T-helper 1 cell treated with Interleukin-12 subunit alpha and Interleukin-12 subunit beta and Interleukin-4 antibody, amounts not matched to agents 30 μg/mL and 1 μg/mL, for 36 hours (primary cell): ENCODE data around the gene FBLN2.
A peak's percentile ranks its signal among the peaks of the same experiment; 100 is the strongest.

Source experiments
- H3K27ac Mint-ChIP-seq: one replicate; pipeline ENCODE4 v1.8.0; 2021; ENCODE audit warnings: mild to moderate bottlenecking, mixed read lengths
- H3K27me3 Mint-ChIP-seq: one replicate; pipeline ENCODE4 v1.8.0; 2021; ENCODE audit warnings: low read depth, mixed read lengths
- H3K36me3 Mint-ChIP-seq: one replicate; pipeline ENCODE4 v1.8.0; 2021; ENCODE audit warnings: low read depth, mixed read lengths
- H3K4me1 Mint-ChIP-seq: one replicate; pipeline ENCODE4 v1.8.0; 2021; ENCODE audit warnings: low read depth, mixed read lengths
- H3K4me3 Mint-ChIP-seq: one replicate; pipeline ENCODE4 v1.8.0; 2021; ENCODE audit warnings: mild to moderate bottlenecking, moderate library complexity, mixed read lengths
- H3K9me3 Mint-ChIP-seq: one replicate; pipeline ENCODE4 v1.8.0; 2021; ENCODE audit warnings: mixed read lengths

FBLN2 gene

DNA sequence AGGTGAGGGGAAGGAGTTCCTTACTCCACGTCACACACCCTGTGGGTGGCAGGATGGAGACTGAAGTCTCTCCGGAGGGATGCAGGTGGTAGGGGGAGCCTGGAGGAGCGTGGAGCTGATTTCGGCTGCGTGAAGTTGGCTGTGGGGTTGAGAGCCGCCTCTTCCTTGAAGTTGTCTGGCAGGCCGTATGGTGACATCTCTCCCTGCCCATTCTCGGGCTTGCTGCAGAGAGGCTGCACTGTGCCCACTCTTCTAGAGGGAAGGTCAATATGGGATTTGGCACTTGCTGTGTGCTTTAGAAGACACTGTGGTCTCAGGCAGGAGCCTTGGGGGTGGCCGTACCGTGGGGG, 13.4 kb upstream of the FBLN2 start:
- Mint-ChIP-seq H3K27me3 (peaks cover 11% of the 10 kb centered on the region), H3K4me3 (no peak overlapping the region), H3K27ac (no peak overlapping the region), H3K4me1 (peaks cover 4% of the 10 kb centered on the region), H3K36me3 (no peaks in the 10 kb centered on the region), H3K9me3 (peaks cover 3% of the 10 kb centered on the region)

DNA sequence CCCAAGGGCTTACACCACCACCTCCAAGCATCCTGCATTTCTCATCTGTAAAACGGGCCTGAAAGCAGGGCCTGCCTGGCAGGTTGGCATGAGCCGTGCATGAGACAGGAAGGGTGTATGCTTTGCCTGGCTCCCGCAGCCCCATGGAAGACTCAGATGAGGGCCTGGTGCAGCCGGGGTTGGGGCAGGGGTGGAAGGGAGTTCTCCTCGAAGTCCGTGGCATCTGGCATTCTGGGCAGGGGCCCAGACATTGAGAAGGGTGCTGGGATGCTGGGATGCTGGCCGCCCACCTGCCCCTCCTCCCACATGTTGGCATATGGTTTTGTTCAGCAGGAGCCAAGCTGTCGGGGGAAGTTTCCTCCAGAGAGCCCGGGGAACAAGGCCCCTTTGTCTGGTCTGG, 13.0 kb upstream of the FBLN2 start:
- peaks cover 5% of the 10 kb centered on the region for H3K4me1 Mint-ChIP-seq
- no peak overlapping the region for H3K27ac Mint-ChIP-seq
- H3K27me3 Mint-ChIP-seq: peaks cover 14% of the 10 kb centered on the region
- H3K36me3 Mint-ChIP-seq: peaks cover 2% of the 10 kb centered on the region
- H3K9me3 Mint-ChIP-seq: peaks cover 5% of the 10 kb centered on the region
- no peak overlapping the region for H3K4me3 Mint-ChIP-seq

DNA sequence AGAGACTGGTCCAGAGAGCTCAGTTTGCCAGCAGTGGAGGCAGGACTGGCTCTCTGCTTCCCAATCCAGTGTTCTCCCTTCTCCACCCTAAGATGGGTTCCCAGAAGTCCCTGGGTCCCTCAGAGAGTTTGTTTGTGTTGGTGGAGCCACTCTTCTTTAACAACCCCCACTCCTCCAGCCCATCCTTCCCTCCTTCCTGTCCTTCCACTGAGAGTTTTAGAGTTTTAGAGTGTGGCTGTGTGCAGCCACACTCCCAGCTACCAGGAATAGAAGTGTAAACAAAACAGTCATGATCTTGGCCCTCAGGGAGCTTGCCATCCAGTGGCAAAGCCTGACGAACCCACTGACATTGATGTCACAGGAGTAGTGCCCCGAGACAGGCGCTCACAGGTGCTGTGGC, 12.5 kb upstream of the FBLN2 start:
- peaks cover 3% of the 10 kb centered on the region for H3K36me3 Mint-ChIP-seq
- H3K9me3 Mint-ChIP-seq: peaks cover 10% of the 10 kb centered on the region
- peaks cover 19% of the 10 kb centered on the region for H3K27me3 Mint-ChIP-seq
- H3K4me3 Mint-ChIP-seq: no peak overlapping the region
- no peak overlapping the region for H3K27ac Mint-ChIP-seq
- peaks cover 6% of the 10 kb centered on the region for H3K4me1 Mint-ChIP-seq

DNA sequence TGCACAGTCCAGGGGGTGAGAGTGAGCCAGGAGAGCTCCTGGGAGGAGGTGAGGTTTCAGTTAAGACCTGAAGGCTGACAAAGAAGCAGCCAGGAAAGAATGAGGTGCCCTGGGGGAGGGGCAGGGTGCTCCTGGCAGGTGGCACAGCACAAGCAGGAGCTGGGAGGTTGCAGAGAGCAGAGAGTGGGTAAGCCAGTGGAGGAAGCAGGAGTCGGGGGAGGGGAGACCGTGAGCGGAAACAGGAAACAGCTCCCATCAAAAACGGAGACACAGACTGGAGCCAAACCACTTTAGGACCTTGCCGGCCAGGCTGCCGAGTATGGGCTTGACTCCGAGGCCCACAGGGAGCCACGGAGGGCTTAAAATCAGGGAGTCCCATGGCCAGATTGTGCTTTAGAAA, 12.1 kb upstream of the FBLN2 start:
- H3K4me1 Mint-ChIP-seq: peaks cover 6% of the 10 kb centered on the region
- peaks cover 10% of the 10 kb centered on the region for H3K9me3 Mint-ChIP-seq
- no peak overlapping the region for H3K4me3 Mint-ChIP-seq
- peaks cover 3% of the 10 kb centered on the region for H3K36me3 Mint-ChIP-seq
- H3K27ac Mint-ChIP-seq: no peak overlapping the region
- peaks cover 21% of the 10 kb centered on the region for H3K27me3 Mint-ChIP-seq

DNA sequence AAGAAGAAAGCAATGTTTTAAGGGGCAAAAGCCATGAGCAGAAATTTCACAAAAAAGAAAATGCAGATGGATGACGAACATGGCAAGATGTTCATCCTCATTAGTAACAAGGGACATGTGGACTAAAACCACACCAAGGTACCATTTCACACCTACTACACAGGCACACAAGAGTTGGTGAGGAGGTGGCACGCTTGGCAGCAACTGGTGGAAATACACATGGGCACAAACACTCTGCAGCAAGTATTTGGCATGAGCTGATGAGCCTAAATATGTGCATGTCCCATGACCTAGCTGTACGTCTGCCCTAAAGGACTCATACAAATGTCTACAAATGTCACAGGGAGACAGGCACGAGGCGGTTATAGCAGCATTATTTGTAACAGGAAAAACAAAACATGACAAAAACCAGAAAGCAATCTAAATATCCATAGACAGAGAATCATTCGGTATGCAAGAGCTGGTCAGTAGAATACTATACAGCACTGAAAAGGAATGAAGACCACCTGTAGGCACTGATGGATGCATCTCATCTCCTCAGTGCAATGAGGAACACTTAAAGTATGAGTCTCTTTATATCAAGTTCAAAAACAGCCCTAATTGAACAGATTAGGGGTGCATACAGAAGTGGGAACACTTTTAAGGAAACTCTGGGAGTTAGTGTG, 11.5 kb upstream of the FBLN2 start:
- Mint-ChIP-seq H3K27me3 (peaks cover 25% of the 10 kb centered on the region), H3K27ac (no peak overlapping the region), H3K4me3 (no peak overlapping the region), H3K4me1 (peaks cover 6% of the 10 kb centered on the region), H3K36me3 (peaks cover 3% of the 10 kb centered on the region), H3K9me3 (peaks cover 14% of the 10 kb centered on the region)

DNA sequence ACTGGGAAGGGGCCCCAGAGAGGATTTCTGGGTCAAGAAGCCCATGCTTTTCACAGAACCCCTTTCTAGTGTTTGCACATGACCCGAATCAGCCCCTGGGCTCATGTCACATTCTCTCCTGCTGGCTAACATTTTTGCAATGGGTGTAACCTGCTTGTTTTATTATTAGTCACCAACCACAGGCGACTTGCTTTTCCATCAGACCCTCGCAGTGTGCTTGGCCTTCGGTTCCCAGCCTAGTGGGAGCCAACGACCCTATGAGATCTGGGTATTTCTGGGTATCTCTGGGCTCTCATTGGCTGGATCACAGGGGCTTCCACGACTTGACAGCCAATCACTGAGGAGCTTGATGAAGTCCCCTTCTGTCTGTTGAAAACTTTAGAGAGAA, 11.0 kb upstream of the FBLN2 start:
- Mint-ChIP-seq H3K27me3 (peaks cover 26% of the 10 kb centered on the region), H3K36me3 (peaks cover 3% of the 10 kb centered on the region), H3K4me1 (peaks cover 6% of the 10 kb centered on the region), H3K4me3 (no peak overlapping the region), H3K27ac (no peak overlapping the region), H3K9me3 (peaks cover 17% of the 10 kb centered on the region)

DNA sequence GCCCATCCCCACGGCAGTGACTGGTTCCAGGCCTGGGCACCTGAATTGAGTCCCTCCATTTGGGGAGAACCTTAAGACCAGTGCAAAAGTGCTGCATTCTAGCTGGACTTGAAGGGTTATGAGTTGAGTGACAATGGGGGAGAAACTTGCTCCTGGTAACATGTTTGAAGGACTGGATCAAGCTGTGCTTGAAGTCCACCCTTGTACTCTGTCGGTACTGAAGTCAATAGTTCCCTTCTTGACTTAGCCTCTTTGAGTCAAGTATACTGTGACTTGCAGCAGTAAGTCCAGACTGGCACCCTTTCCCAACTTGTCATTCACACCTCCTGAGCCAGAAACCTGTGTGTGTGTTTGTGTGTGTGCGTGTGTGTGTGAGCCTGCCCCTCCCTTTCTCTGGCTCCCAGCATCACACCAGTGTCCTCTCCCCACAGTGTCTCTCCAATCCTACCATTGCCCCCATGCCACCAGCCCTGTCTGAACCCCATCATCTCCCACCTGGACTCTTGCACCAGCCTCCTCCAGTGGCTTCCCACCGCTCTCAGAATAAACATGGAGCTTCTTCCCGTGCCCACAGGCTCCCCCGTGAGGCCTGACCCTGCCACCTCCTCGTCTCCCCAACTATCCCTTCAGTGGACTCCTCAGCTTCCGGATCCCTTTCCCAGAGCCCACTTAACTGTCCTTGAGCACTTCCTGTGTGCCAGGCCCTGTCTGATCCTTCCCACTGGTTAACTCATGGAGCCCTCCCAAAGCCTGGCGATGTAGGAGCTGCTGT, 10.2 kb upstream of the FBLN2 start:
- Mint-ChIP-seq H3K27ac (no peak overlapping the region), H3K4me1 (peaks cover 7% of the 10 kb centered on the region), H3K9me3 (peaks cover 17% of the 10 kb centered on the region), H3K27me3 (peaks cover 24% of the 10 kb centered on the region), H3K4me3 (no peak overlapping the region), H3K36me3 (peaks cover 3% of the 10 kb centered on the region)

DNA sequence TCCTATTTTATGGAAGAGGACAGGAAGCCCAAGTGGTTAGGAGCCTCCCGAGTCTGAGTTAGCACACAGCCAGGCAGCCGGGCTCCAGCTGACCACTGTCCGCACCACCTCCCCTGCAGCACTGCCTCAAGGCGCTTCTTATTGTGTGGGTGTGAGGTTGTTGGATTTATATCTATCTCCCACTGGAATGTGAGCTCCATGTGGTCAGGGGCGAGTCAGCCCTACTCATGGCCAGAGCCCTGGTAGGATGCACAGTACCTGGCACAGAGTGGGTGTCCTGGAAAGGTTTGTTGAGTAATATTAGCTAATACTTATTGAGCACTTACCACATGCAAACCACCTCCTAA, 9.7 kb upstream of the FBLN2 start:
- Mint-ChIP-seq H3K4me3 (no peak overlapping the region), H3K27ac (no peak overlapping the region), H3K9me3 (peaks cover 17% of the 10 kb centered on the region)

DNA sequence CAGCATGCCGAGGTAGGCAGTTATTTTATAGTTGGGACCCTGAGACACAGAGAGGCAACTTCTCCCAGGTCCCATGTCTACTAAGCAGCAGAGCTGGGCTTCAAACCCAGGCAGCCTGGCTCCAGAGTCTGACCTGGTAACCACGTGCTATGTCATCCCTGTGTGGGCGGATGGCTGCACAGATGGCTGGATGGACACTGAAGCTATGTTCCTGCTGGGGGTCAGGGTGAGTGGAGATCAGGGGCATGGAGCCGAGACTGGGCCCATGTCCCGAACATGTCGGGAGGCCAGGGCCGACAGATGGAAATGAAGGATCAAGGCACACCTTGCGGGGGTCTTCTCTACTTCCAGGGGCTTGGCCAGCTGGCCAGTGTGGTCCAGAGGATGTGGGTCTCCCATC, 9.3 kb upstream of the FBLN2 start:
- Mint-ChIP-seq H3K27ac (no peak overlapping the region), H3K4me1 (peaks cover 16% of the 10 kb centered on the region), H3K27me3 (peaks cover 25% of the 10 kb centered on the region), H3K36me3 (peaks cover 3% of the 10 kb centered on the region), H3K9me3 (peaks cover 17% of the 10 kb centered on the region), H3K4me3 (no peak overlapping the region)

More for the DNA sequence above, 9.7 kb upstream of the FBLN2 start:
- H3K36me3 Mint-ChIP-seq: peaks cover 3% of the 10 kb centered on the region
- peaks cover 25% of the 10 kb centered on the region for H3K27me3 Mint-ChIP-seq
- H3K4me1 Mint-ChIP-seq: peaks cover 12% of the 10 kb centered on the region

DNA sequence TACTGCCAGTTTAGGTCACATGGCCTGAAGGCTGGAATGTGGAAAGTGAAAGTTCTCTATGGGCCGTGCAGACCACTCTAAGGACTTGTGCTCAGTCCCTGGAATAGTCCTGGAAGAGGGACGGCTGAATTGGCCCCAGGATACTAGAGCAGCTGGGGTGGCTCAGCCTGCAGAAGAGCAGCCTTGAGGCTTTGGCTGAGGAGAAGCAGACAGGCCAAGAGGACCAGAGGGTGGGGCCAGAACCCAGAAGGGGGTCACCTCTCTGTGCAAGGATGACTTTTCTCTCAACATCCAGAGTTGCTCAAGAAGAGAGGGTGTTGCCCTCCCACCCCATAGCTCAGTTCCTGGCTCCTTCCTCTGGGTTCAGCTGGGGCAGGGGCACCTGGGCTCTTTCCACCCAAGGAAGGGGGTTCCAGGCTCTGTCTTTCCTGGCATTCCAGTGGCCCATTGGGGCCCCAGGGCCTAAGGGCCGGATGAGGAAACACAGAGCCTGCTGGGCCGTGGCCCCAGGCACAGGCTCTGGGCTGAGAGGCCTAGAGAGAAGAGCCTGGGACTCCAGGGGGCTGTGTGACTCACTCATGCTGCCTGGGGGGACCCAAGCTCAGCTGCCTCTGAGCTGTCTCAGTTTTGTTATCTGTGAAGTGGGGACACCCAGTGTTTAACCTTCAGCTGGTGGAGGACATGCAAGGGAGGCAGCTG, 8.5 kb upstream of the FBLN2 start:
- Mint-ChIP-seq H3K36me3 (peaks cover 3% of the 10 kb centered on the region), H3K9me3 (peaks cover 17% of the 10 kb centered on the region), H3K4me3 (no peak overlapping the region), H3K4me1 (peaks cover 24% of the 10 kb centered on the region), H3K27ac (no peak overlapping the region), H3K27me3 (peaks cover 32% of the 10 kb centered on the region)

DNA sequence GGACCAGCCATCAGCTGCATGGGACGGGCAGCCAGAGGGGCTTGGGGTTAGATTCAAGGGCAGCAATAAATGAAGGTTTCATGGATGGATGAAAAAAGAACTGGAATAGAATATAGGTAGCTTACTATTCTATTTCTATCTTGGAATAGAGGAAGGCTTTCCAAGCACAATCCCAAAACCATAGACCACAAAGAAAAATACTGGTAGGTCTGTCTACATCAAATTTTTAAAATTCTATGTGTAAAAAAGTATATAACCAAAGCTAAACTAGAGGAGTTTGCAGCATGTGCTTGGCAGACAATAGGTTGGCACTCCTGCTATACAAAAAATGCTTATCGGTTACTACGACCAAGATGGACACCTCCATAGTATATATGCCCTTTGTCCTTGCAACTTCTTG, 7.2 kb upstream of the FBLN2 start:
- Mint-ChIP-seq H3K27me3 (peaks cover 30% of the 10 kb centered on the region), H3K9me3 (peaks cover 17% of the 10 kb centered on the region), H3K4me3 (no peak overlapping the region), H3K27ac (no peak overlapping the region), H3K36me3 (peaks cover 3% of the 10 kb centered on the region), H3K4me1 (peaks cover 24% of the 10 kb centered on the region)

DNA sequence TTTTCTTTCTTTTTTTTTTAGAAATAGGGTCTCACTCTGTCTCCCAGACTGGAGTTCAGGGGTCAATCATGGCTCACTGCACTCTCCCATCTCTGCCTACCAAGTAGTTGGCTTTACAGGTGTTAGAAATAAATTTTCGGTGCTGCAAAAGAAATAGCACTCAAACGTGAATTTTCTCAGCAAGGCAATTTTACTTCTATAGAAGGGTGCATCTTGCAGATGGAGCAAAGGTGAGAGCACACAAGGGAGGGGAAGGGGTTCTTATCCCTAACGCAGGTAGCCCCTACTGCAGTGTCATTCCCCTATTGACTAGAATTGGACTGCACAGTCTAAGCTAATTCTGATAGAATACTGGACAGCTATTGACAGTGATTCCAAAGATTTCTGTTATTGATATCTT, 6.8 kb upstream of the FBLN2 start:
- Mint-ChIP-seq H3K9me3 (peaks cover 17% of the 10 kb centered on the region), H3K27ac (no peak overlapping the region), H3K4me3 (no peak overlapping the region), H3K4me1 (peaks cover 22% of the 10 kb centered on the region), H3K36me3 (peaks cover 3% of the 10 kb centered on the region), H3K27me3 (peaks cover 29% of the 10 kb centered on the region)

DNA sequence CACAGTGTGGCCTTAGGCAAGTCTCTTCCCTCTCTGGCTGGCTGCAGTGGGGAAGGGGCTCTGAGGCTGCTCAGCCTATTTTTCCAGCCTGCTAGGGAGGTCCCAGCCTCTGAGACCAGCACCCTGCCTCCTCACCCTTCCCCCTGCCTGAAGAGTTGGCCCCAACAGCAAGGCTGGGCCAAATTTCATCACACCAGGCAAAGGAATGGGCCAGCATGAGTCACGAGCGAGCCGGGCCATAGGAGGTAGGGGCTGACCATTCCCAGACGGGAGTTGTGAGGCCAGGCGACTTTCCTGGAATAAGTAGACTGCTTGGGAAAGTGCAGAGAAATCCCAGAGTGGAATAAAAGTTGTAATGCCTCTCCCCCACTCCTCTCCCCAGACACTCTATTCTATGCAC, 5.7 kb upstream of the FBLN2 start:
- H3K27me3 Mint-ChIP-seq: peaks cover 40% of the 10 kb centered on the region

DNA sequence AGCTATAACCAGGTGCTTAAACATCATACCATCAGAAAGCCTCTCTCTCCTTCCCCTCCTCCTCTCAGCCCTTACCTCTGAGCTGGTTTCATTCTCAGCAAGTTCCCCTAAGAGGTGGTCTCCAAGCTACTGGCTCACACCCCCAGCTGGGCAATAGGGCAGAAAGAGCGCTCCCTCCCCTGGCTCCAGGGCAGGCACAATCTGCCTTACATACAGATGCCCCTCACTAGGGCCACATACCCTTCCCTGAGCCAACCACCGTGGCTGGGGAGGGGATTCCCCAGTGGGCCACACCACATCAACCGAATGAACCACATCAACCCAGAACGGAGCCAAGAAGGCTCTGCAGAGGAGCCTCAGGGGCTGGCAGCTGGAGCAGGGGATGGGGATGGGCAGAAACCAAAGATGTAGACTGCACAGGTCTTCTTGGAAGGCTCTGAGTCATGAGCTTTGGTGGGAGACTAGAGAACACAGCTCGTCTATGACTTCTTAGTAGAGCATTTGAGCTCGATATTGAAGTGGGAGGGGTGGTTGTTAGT, 4.6 kb upstream of the FBLN2 start:
- Mint-ChIP-seq H3K4me1 (peaks cover 25% of the 10 kb centered on the region), H3K27ac (peak overlapping the region; percentile 14), H3K4me3 (peak overlapping the region; percentile 36), H3K36me3 (peaks cover 3% of the 10 kb centered on the region), H3K9me3 (peaks cover 15% of the 10 kb centered on the region), H3K27me3 (peaks cover 45% of the 10 kb centered on the region)

More for the DNA sequence above, 5.7 kb upstream of the FBLN2 start:
- Mint-ChIP-seq H3K4me3 (no peak overlapping the region), H3K9me3 (peaks cover 15% of the 10 kb centered on the region), H3K36me3 (peaks cover 3% of the 10 kb centered on the region), H3K4me1 (peaks cover 25% of the 10 kb centered on the region), H3K27ac (no peak overlapping the region)
